HG03342 (cell line): ENCODE measurements around the gene APOL2.
"Not testable (repeated sequence)": the region's sequence is repeated elsewhere in the genome, so short reads cannot be mapped to it uniquely, and the experiment has no call there.

Experiments used
- ATAC-seq: cut with Tn5 transposase; IDR thresholded peaks from one replicate; pipeline ENCODE4 v1.9.1; 2021; ENCODE audit warnings: mild to moderate bottlenecking, moderate library complexity; ENCODE audit not compliant: unreplicated experiment

Gene APOL2

GRCh38 chr22:36225333-36225922, 13.9 kb downstream of the APOL2 start:
- ATAC-seq: no peak

- ATAC-seq: no peak
Measured at GRCh38 chr22:36224245-36224644, 15.1 kb downstream of the APOL2 start.

GRCh38 chr22:36223504-36223903, 15.8 kb downstream of the APOL2 start:
- no peak for ATAC-seq

GRCh38 chr22:36222887-36223450, 16.4 kb downstream of the APOL2 start:
- no peak for ATAC-seq

GRCh38 chr22:36221799-36222751, 17.3 kb downstream of the APOL2 start:
- ATAC-seq: no peak

- no peak for ATAC-seq
Measured at GRCh38 chr22:36220451-36220921, 18.8 kb downstream of the APOL2 start.

- no peak for ATAC-seq
Measured at GRCh38 chr22:36218648-36219193, 20.6 kb downstream of the APOL2 start.

- no peak for ATAC-seq
Measured at GRCh38 chr22:36215981-36216380, 23.3 kb downstream of the APOL2 start.

- no peak for ATAC-seq
Measured at GRCh38 chr22:36213586-36213985, 25.7 kb downstream of the APOL2 start.

- ATAC-seq: no peak
Measured at GRCh38 chr22:36212901-36213300, 26.4 kb downstream of the APOL2 start.

GRCh38 chr22:36211237-36211861, 28.0 kb downstream of the APOL2 start:
- no peak for ATAC-seq

GRCh38 chr22:36210224-36210623, 29.1 kb downstream of the APOL2 start:
- no peak for ATAC-seq

- ATAC-seq: not testable (repeated sequence)
Measured at GRCh38 chr22:36209488-36209908, 29.8 kb downstream of the APOL2 start.

GRCh38 chr22:36208914-36209313, 30.4 kb downstream of the APOL2 start:
- ATAC-seq: no peak

- ATAC-seq: no peak
Measured at GRCh38 chr22:36208162-36208765, 31.1 kb downstream of the APOL2 start.

- no peak for ATAC-seq
Measured at GRCh38 chr22:36206255-36206654, 33.1 kb downstream of the APOL2 start.

GRCh38 chr22:36205573-36205972, 33.8 kb downstream of the APOL2 start:
- not testable (repeated sequence) for ATAC-seq

- no peak for ATAC-seq
Measured at GRCh38 chr22:36204632-36205015, 34.7 kb downstream of the APOL2 start.

GRCh38 chr22:36204001-36204631, 35.2 kb downstream of the APOL2 start:
- ATAC-seq: no peak

GRCh38 chr22:36203441-36203840, 35.9 kb downstream of the APOL2 start:
- not testable (repeated sequence) for ATAC-seq
